A549 (cell line): ENCODE results near the gene CORO2A.

Source experiments
- BHLHE40 ChIP-seq: IDR thresholded peaks from 2 replicates; pipeline ENCODE4 v1.6.1; 2012; ENCODE audit warnings: low read depth, low read length, inconsistent platforms
- CTCF ChIP-seq: fragments of >200 bp; sonication (Bioruptor Twin); formaldehyde crosslinking; IDR thresholded peaks from 3 replicates; pipeline ENCODE4 v1.5.1; 2016
- MAX ChIP-seq: IDR thresholded peaks from 2 replicates; pipeline ENCODE4 v1.6.1; 2012
- POLR2A ChIP-seq: IDR thresholded peaks from 2 replicates; pipeline ENCODE4 v1.6.1; 2012; ENCODE audit warnings: mild to moderate bottlenecking, low read length
- RAD21 ChIP-seq, 2 experiments: fragments of >200 bp in 1 of 2; sonication (Bioruptor Twin) in 1 of 2; formaldehyde crosslinking in 1 of 2; IDR thresholded peaks in 1 of 2; conservative IDR thresholded peaks in 1 of 2; 2 replicates in 1 of 2; 3 replicates in 1 of 2; pipeline ENCODE4 v1.6.1; 2012 to 2018; ENCODE audit warnings: inconsistent platforms in 1 of 2

- TF ChIP-seq CTCF (no peak), POLR2A (no peak), MAX (no peak), BHLHE40 (no peak), RAD21 (conservative IDR thresholded peaks at IDR 0.05 in 1 of 2, IDR thresholded peaks at IDR 0.05 in 1 of 2) (no peak)
Observed at GRCh38 chr9:98240475-98240874, 48.0 kb upstream of the CORO2A start.
